HCT116 (cell line): ENCODE results near the gene DDT. TPM values are rescaled to one million over a fixed set of nuclear protein-coding genes. Genes with fewer than 3 reads are reported as not detected.
"Not testable (repeated sequence)": the region's sequence is repeated elsewhere in the genome, so short reads cannot be mapped to it uniquely, and the experiment has no call there.

Experiments
- ATAC-seq: fragments of 200-7000 bp; cut with Tn5 transposase; 2 replicates; pipeline ENCODE4 v1.9.1; 2020; ENCODE audit warnings: mild to moderate bottlenecking, moderate library complexity
- BruUV-seq: library from RNA; stranded (reverse); fragments of 400-500 nt; replicated peaks from 2 replicates; lab custom pipeline; 2021; lab: Mats Ljungman, UMichigan
- CTCF ChIA-PET: fragments of 300-600 bp; sonication (Branson Sonifier 250); formaldehyde crosslinking; loops from one replicate; lab custom pipeline; 2021; ENCODE audit warnings: antibody characterized with exemption; lab: Charles Lee
- POLR2A ChIA-PET: fragments of 300-600, 350-600 bp; sonication (Branson Sonifier 250); formaldehyde crosslinking; loops from one replicate; lab custom pipeline; 2021; ENCODE audit warnings: antibody characterized with exemption; lab: Charles Lee
- RAD21 ChIA-PET, 2 experiments: fragments of 300-600 bp; sonication (Branson Sonifier 250); formaldehyde crosslinking; loops; one replicate each; lab custom pipeline; 2023; ENCODE audit warnings: low total read pairs in 2 of 2; ENCODE audit not compliant: uncharacterized antibody in 2 of 2, unreplicated experiment in 2 of 2, low non-redundant PET in 1 of 2; lab: Charles Lee
- DNase-seq: peaks from one replicate; pipeline ENCODE4 v3.0.0-alpha.2; 2010; ENCODE audit warnings: low read depth, low spot score
- H2AFZ ChIP-seq: fragments of 200-600 bp; shearing (Covaris generic), sonication (generic); 2 replicates; pipeline ENCODE4 v1.6.1; 2017; ENCODE audit warnings: low read depth, mixed run types, mixed read lengths, antibody characterized with exemption, low read length; ENCODE audit not compliant: poor library complexity, severe bottlenecking
- H3K27ac ChIP-seq: 2 replicates; pipeline ENCODE4 v1.5.1; 2012; ENCODE audit warnings: low read depth, low read length
- H3K27me3 ChIP-seq: fragments of 200-600 bp; sonication (generic); 2 replicates; pipeline ENCODE4 v1.6.1; 2016; ENCODE audit warnings: mixed run types, low read length, mixed read lengths; ENCODE audit not compliant: insufficient read depth
- H3K36me3 ChIP-seq, 2 experiments: fragments of 200-500 bp in 1 of 2; fragments of 200-600 bp in 1 of 2; sonication (Bioruptor generic) in 1 of 2; sonication (generic) in 1 of 2; 2 replicates each; pipeline versions ENCODE4 v1.5.1 to v1.6.1; 2014 to 2016; ENCODE audit warnings: low read length in 2 of 2, inconsistent platforms in 1 of 2, mixed read lengths in 1 of 2, mixed run types in 1 of 2; ENCODE audit not compliant: insufficient read depth in 2 of 2, control insufficient read depth in 1 of 2
- H3K4me1 ChIP-seq, 2 experiments: fragments of 200-600 bp in 1 of 2; sonication (generic) in 1 of 2; 2 replicates each; pipeline versions ENCODE4 v1.5.1 to v1.6.1; 2012 to 2017; ENCODE audit warnings: low read length in 2 of 2, inconsistent platforms in 1 of 2, mild to moderate bottlenecking in 1 of 2, mixed read lengths in 1 of 2, mixed run types in 1 of 2, moderate library complexity in 1 of 2; ENCODE audit not compliant: insufficient read depth in 2 of 2, control insufficient read depth in 1 of 2
- H3K4me2 ChIP-seq: fragments of 200-600 bp; sonication (generic); 2 replicates; pipeline ENCODE4 v1.6.1; 2017; ENCODE audit warnings: mixed run types, low read length, mixed read lengths
- H3K4me3 ChIP-seq, 2 experiments: fragments of 200-600 bp in 1 of 2; sonication (generic) in 1 of 2; replicated peaks in 1 of 2; 2 replicates each; pipeline ENCODE4 v1.5.1; 2011 to 2016; ENCODE audit warnings: low read length in 2 of 2, control low read depth in 1 of 2, low read depth in 1 of 2, mild to moderate bottlenecking in 1 of 2, mixed read lengths in 1 of 2, mixed run types in 1 of 2
- H3K79me2 ChIP-seq: fragments of 200-600 bp; sonication (generic); 2 replicates; pipeline ENCODE4 v1.6.1; 2017; ENCODE audit warnings: mild to moderate bottlenecking, mixed run types, low read length, moderate library complexity, mixed read lengths; ENCODE audit not compliant: insufficient read depth
- H3K9ac ChIP-seq: fragments of 200-600 bp; sonication (generic); 2 replicates; pipeline ENCODE4 v1.6.1; 2016; ENCODE audit warnings: low read length, mixed read lengths
- H3K9me2 ChIP-seq: fragments of 200-600 bp; sonication (generic), shearing (Covaris generic); 2 replicates; pipeline ENCODE4 v1.6.1; 2017; ENCODE audit warnings: mixed run types, mild to moderate bottlenecking, moderate library complexity; ENCODE audit not compliant: insufficient read depth
- H3K9me3 ChIP-seq, 2 experiments: fragments of 200-500 bp in 1 of 2; fragments of 200-600 bp in 1 of 2; sonication (Bioruptor generic) in 1 of 2; sonication (generic) in 1 of 2; 2 replicates each; pipeline ENCODE4 v1.6.1; 2014 to 2017; ENCODE audit warnings: low read length in 2 of 2, mixed read lengths in 2 of 2, inconsistent platforms in 1 of 2, low read depth in 1 of 2, mild to moderate bottlenecking in 1 of 2, mixed run types in 1 of 2, moderate library complexity in 1 of 2; ENCODE audit not compliant: control insufficient read depth in 1 of 2, insufficient read depth in 1 of 2
- H4K20me1 ChIP-seq: fragments of 200-600 bp; sonication (generic), shearing (Covaris generic); 2 replicates; pipeline ENCODE4 v1.6.1; 2017; ENCODE audit warnings: mixed run types, mild to moderate bottlenecking, moderate library complexity; ENCODE audit not compliant: insufficient read depth
- CEBPB ChIP-seq: IDR thresholded peaks from 2 replicates; pipeline ENCODE4 v1.6.1; 2012; ENCODE audit warnings: low read depth
- EGR1 ChIP-seq: IDR thresholded peaks from 2 replicates; pipeline ENCODE4 v1.6.1; 2012; ENCODE audit warnings: low read depth
- EZH2 ChIP-seq: fragments of 200-600 bp; sonication (generic); IDR thresholded peaks from 2 replicates; pipeline ENCODE4 v1.6.1; 2017; ENCODE audit warnings: antibody characterized with exemption, mixed run types
- MAX ChIP-seq: IDR thresholded peaks from 2 replicates; pipeline ENCODE4 v1.6.1; 2012
- POLR2A ChIP-seq: IDR thresholded peaks from 2 replicates; pipeline ENCODE4 v1.7.0; 2011; ENCODE audit warnings: borderline replicate concordance; ENCODE audit not compliant: insufficient read depth, insufficient read length; ENCODE audit errors: extremely low read depth
- RAD21 ChIP-seq: IDR thresholded peaks from 2 replicates; pipeline ENCODE4 v1.6.1; 2012; ENCODE audit warnings: low read depth, mild to moderate bottlenecking
- SP1 ChIP-seq: IDR thresholded peaks from 2 replicates; pipeline ENCODE4 v1.6.1; 2012; ENCODE audit warnings: low read depth
- YY1 ChIP-seq: IDR thresholded peaks from 2 replicates; pipeline ENCODE4 v1.6.1; 2011; ENCODE audit warnings: low read length, low read depth, moderate library complexity, mild to moderate bottlenecking; ENCODE audit not compliant: insufficient replicate concordance; ENCODE audit errors: extremely low read depth
- ZFX ChIP-seq: fragments of 450-650 bp; IDR thresholded peaks from 2 replicates; pipeline ENCODE4 v1.6.1; 2017
- ZNF274 ChIP-seq: fragments of 200-500 bp; sonication (Bioruptor generic); IDR thresholded peaks from 2 replicates; pipeline ENCODE4 v1.6.1; 2014; ENCODE audit warnings: mild to moderate bottlenecking, low read depth, low read length, inconsistent platforms
- intact Hi-C: fragments of 100-400 bp; cut with micrococcal nuclease; formaldehyde crosslinking; loops from 2 replicates; pipeline ENCODE4 v1.10.0; 2022
- total RNA-seq: library from RNA; stranded (reverse); gene quantifications from one replicate; pipeline ENCODE4 v1.2.1, GENCODE V29; 2021; ENCODE audit not compliant: unreplicated experiment

The DDT gene
- total RNA-seq, 1 experiment from 2014 or later: 217 TPM

- Histone ChIP-seq H3K4me2 (no peak overlapping the region), H3K4me1 (peaks cover 0 to 3% of the 10 kb centered on the region in 2 experiments; a peak in 1 of 4 replicates), H3K27me3 (no peaks in the 10 kb centered on the region), H4K20me1 (no peaks in the 10 kb centered on the region), H3K79me2 (peaks cover 32% of the 10 kb centered on the region), H3K36me3 (peaks cover 14 to 17% of the 10 kb centered on the region in 2 experiments; a peak in 3 of 4 replicates), H3K4me3 (no peak overlapping the region), H3K9me3 (no peaks in the 10 kb centered on the region), H3K9me2 (no peaks in the 10 kb centered on the region), H2AFZ (no peak overlapping the region), H3K27ac (no peak overlapping the region; the same call in 1 of the 2 replicates), H3K9ac (no peak overlapping the region)
- TF ChIP-seq ZNF274 (no peak), EGR1 (no peak), POLR2A (peak; percentile 7)
- DNase-seq (no peak), ATAC-seq (no peak)
- intact Hi-C loops: no loop called here
- no TSS peak for BruUV-seq
- ChIA-PET POLR2A (no interaction called here), CTCF (no interaction called here), RAD21 (no interaction called here)
Measured at GRCh38 chr22:23970201-23970641, 4.0 kb downstream of the DDT start.

- no peak for DNase-seq
- H3K4me3 ChIP-seq: no peak overlapping the region; a peak in 1 of 4 replicates
- H3K27ac ChIP-seq: peak overlapping the region; percentile 45; the same call in 1 of the 2 replicates
- no peaks in the 10 kb centered on the region for H4K20me1 ChIP-seq
- H3K9me2 ChIP-seq: no peaks in the 10 kb centered on the region
- H3K79me2 ChIP-seq: peaks cover 32% of the 10 kb centered on the region
- H3K36me3 ChIP-seq: peaks cover 14 to 17% of the 10 kb centered on the region in 2 experiments; a peak in 3 of 4 replicates
- no peaks in the 10 kb centered on the region for H3K9me3 ChIP-seq
- CTCF ChIA-PET: no interaction called here
- no TSS peak for BruUV-seq
- H3K4me1 ChIP-seq: peaks cover 0 to 3% of the 10 kb centered on the region in 2 experiments; a peak in 1 of 4 replicates
- no peak for ATAC-seq
- no peak overlapping the region for H2AFZ ChIP-seq
- POLR2A ChIA-PET: no interaction called here
- intact Hi-C loops: no loop called here
- H3K27me3 ChIP-seq: no peaks in the 10 kb centered on the region
- H3K4me2 ChIP-seq: no peak overlapping the region
- RAD21 ChIA-PET: no interaction called here
- TF ChIP-seq YY1 (no peak), MAX (no peak), EZH2 (no peak), ZFX (no peak), RAD21 (no peak), SP1 (no peak), EGR1 (no peak), CEBPB (no peak), ZNF274 (no peak)
- TF ChIP-seq, all 23 proteins: peak for 0
- no peak overlapping the region for H3K9ac ChIP-seq
Measured at GRCh38 chr22:23969071-23969470, 5.2 kb downstream of the DDT start.

- H3K9me2 ChIP-seq, H3K9me3 ChIP-seq, H3K4me3 ChIP-seq, H3K27ac ChIP-seq, H3K27me3 ChIP-seq, H3K9ac ChIP-seq, intact Hi-C loops, BruUV-seq, RAD21 ChIA-PET, CTCF ChIA-PET, H2AFZ ChIP-seq, H4K20me1 ChIP-seq, H3K4me2 ChIP-seq, DNase-seq, POLR2A ChIA-PET, H3K4me1 ChIP-seq: not testable (repeated sequence)
- Histone ChIP-seq H3K36me3 (peaks cover 9 to 13% of the 10 kb centered on the region in 2 experiments; a peak in 3 of 4 replicates), H3K79me2 (peaks cover 27% of the 10 kb centered on the region)
- peak; percentile 86 for ATAC-seq
Measured at GRCh38 chr22:23966568-23966967, 7.7 kb downstream of the DDT start, which contains the start of gene DDTL. DDTL (plus strand) TSS chr22:23966888; CDS start chr22:23966915, 27 bp downstream.
